K562 (cell line): ENCODE results near the gene SLC29A3. TPM values are rescaled to one million over a fixed set of nuclear protein-coding genes. Genes with fewer than 3 reads are reported as not detected.
A peak's percentile ranks its signal among the peaks of the same experiment; 100 is the strongest.

Source experiments
- BDP1 ChIP-seq: IDR thresholded peaks from 3 replicates; pipeline ENCODE4 v1.6.1; 2011; ENCODE audit not compliant: insufficient read length, insufficient read depth
- EP300 ChIP-seq: IDR thresholded peaks from 2 replicates; pipeline ENCODE4 v1.6.1; 2012; ENCODE audit warnings: low read length, improper control_type of control experiment
- MITF ChIP-seq: IDR thresholded peaks from 2 replicates; pipeline ENCODE4 v1.6.1; 2014; ENCODE audit warnings: antibody characterized with exemption
- PREB ChIP-seq: sonication (generic); formaldehyde crosslinking; IDR thresholded peaks from 2 replicates; pipeline ENCODE4 v1.8.1; 2023; ENCODE audit warnings: mild to moderate bottlenecking, missing genetic modification reagents
- TCFL5 ChIP-seq: fragments of 250-450 bp; sonication (Bioruptor Pico); conservative IDR thresholded peaks from 2 replicates; pipeline ENCODE4 v1.6.1; 2021; ENCODE audit warnings: mild to moderate bottlenecking, moderate library complexity, matching md5 sums
- ZNF217 ChIP-seq: sonication (generic); formaldehyde crosslinking; IDR thresholded peaks from 2 replicates; pipeline ENCODE4 v1.8.0; 2022; ENCODE audit warnings: mild to moderate bottlenecking, missing genetic modification reagents
- ZNF592 ChIP-seq: fragments of 450-650 bp; IDR thresholded peaks from 2 replicates; pipeline ENCODE4 v1.6.1; 2017; ENCODE audit warnings: antibody characterized with exemption, mild to moderate bottlenecking
- polyA plus RNA-seq, 8 experiments: library from polyadenylated mRNA; depleted of rRNA in 4 of 8; stranded (reverse) in 5 of 8; unstranded in 3 of 8; fragments of >200 nt; fragmentation: Nextera tagmentation in 2 of 8; fragmentation: Illumina TruSeq in 1 of 8; extraction: Ambion mirVana in 2 of 8; extraction: Trizol in 1 of 8; gene quantifications; 2 replicates each; pipeline versions ENCODE4 v1.2.1 to v1.2.3, GENCODE V29; 2011 to 2014; ENCODE audit warnings: inconsistent platforms in 1 of 8, missing spikeins in 1 of 8
- total RNA-seq, 7 experiments: library from RNA; depleted of rRNA in 6 of 7; stranded (reverse); fragments of >200 nt in 6 of 7; fragmentation: Illumina TruSeq in 2 of 7; extraction: Trizol in 2 of 7; gene quantifications; 2 replicates each; pipeline versions ENCODE4 v1.2.1 to v1.2.3, GENCODE V29; 2011 to 2021; ENCODE audit warnings: low replicate concordance in 1 of 7
- TF ChIP-seq, protein P1 (sequence below), 2 experiments: fragments of 450-650 bp; formaldehyde crosslinking in 1 of 2; IDR thresholded peaks; 2 replicates each; pipeline versions ENCODE4 v1.4.0 to v1.6.1; 2014 to 2020; ENCODE audit warnings: mild to moderate bottlenecking in 2 of 2, borderline replicate concordance in 1 of 2, low read depth in 1 of 2

The SLC29A3 gene
- total and polyA plus RNA-seq, 9 of the 15 experiments (the other 6 are each of a cell fraction or from before 2014, with no cell fraction given), result 2.1 to 10.7 (median 4.6) TPM

DNA sequence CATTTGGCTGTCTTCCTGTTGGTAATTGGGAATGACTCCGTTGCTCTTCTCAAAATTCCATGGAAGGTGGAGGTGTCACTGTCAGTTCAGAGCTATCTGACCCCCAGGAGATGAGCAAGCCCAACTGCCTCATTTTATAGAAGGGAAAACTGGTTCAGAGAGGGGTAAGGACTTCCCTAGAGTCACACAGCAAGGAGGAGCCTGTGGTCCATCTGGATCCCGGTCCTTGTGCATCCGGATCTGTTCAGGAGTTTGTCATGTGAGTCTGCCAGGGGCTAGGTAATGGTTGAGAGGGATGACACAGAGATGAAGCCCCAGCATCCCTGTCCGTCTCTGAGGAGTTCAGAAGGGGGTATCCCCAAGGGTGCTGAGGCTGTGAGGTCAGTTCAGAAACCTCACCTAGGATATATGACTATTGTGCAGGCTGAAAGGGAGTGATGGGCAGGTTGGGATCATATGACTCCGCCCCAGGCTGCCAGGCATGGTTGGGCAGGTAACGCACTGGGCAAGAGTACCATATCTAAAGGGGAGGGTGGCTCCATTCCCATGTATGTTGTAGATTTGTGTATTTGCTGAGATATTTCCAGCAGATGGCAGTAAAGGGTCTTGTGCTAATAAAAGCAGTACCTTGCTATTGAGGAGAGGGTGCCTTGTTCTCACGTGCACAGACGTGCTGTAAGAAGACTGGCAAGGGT lies 16.0 kb upstream of the SLC29A3 start (continued):
- TF ChIP-seq ZNF217 (CRISPR knock-in tag), result no peak
- TF ChIP-seq, protein P1, sequence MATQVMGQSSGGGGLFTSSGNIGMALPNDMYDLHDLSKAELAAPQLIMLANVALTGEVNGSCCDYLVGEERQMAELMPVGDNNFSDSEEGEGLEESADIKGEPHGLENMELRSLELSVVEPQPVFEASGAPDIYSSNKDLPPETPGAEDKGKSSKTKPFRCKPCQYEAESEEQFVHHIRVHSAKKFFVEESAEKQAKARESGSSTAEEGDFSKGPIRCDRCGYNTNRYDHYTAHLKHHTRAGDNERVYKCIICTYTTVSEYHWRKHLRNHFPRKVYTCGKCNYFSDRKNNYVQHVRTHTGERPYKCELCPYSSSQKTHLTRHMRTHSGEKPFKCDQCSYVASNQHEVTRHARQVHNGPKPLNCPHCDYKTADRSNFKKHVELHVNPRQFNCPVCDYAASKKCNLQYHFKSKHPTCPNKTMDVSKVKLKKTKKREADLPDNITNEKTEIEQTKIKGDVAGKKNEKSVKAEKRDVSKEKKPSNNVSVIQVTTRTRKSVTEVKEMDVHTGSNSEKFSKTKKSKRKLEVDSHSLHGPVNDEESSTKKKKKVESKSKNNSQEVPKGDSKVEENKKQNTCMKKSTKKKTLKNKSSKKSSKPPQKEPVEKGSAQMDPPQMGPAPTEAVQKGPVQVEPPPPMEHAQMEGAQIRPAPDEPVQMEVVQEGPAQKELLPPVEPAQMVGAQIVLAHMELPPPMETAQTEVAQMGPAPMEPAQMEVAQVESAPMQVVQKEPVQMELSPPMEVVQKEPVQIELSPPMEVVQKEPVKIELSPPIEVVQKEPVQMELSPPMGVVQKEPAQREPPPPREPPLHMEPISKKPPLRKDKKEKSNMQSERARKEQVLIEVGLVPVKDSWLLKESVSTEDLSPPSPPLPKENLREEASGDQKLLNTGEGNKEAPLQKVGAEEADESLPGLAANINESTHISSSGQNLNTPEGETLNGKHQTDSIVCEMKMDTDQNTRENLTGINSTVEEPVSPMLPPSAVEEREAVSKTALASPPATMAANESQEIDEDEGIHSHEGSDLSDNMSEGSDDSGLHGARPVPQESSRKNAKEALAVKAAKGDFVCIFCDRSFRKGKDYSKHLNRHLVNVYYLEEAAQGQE (IDR thresholded peaks at IDR 0.05; ENCODE audit: borderline replicate concordance), result peak; percentile 43; the same call in 1 of the 2 replicates
- TF ChIP-seq, protein P1 (CRISPR knock-in tag; IDR thresholded peaks at IDR 0.05; ENCODE audit: low read depth), result no peak
- TF ChIP-seq PREB, result no peak
- TF ChIP-seq EP300, result no peak
- TF ChIP-seq TCFL5 (CRISPR knock-in tag), result no peak
- TF ChIP-seq MITF, result no peak
- no peak for TF ChIP-seq ZNF592
- no peak for TF ChIP-seq BDP1
